Panc1 (cell line): ENCODE results near the gene ATM. TPM values are rescaled to one million over a fixed set of nuclear protein-coding genes. Genes with fewer than 3 reads are reported as not detected.

Experiments
- ATAC-seq: fragments of 200-7000 bp; cut with Tn5 transposase; 2 replicates; pipeline ENCODE4 v1.9.1; 2020; ENCODE audit warnings: mild to moderate bottlenecking, moderate library complexity
- BruUV-seq: library from RNA; stranded (reverse); fragments of 400-500 nt; replicated peaks from 2 replicates; lab custom pipeline; 2021; lab: Mats Ljungman, UMichigan
- CTCF ChIA-PET: fragments of 300-600 bp; sonication (Branson Sonifier 250); formaldehyde crosslinking; loops from one replicate; lab custom pipeline; 2022; ENCODE audit warnings: antibody characterized with exemption; lab: Charles Lee
- POLR2A ChIA-PET: fragments of 300-600 bp; sonication (Branson Sonifier 250); formaldehyde crosslinking; loops from one replicate; lab custom pipeline; 2022; ENCODE audit warnings: antibody characterized with exemption; lab: Charles Lee
- DNase-seq: peaks from one replicate; pipeline ENCODE4 v3.0.0-alpha.2; 2010; ENCODE audit warnings: low read depth, low spot score
- H3K27ac ChIP-seq: 2 replicates; pipeline ENCODE4 v1.5.1; 2011; ENCODE audit warnings: mild to moderate bottlenecking, low read length, inconsistent platforms
- H3K27me3 ChIP-seq: fragments of 200-500 bp; sonication (Bioruptor generic); 2 replicates; pipeline ENCODE4 v1.6.0; 2014; ENCODE audit warnings: low read length, inconsistent platforms; ENCODE audit not compliant: control insufficient read depth, insufficient read depth
- H3K36me3 ChIP-seq: fragments of 200-500 bp; sonication (Bioruptor generic); 2 replicates; pipeline ENCODE4 v1.5.1; 2014; ENCODE audit warnings: inconsistent platforms, mild to moderate bottlenecking, low read length, moderate library complexity; ENCODE audit not compliant: control insufficient read depth, insufficient read depth
- H3K4me1 ChIP-seq: 2 replicates; pipeline ENCODE4 v1.5.1; 2011; ENCODE audit warnings: inconsistent platforms, mild to moderate bottlenecking, low read length, moderate library complexity; ENCODE audit not compliant: control insufficient read depth, insufficient read depth
- H3K4me3 ChIP-seq, 2 experiments: 2 replicates each; pipeline ENCODE4 v1.5.1; 2011 to 2012; ENCODE audit warnings: low read depth in 2 of 2, low read length in 2 of 2, mild to moderate bottlenecking in 2 of 2, inconsistent platforms in 1 of 2, moderate library complexity in 1 of 2
- H3K9me3 ChIP-seq: fragments of 200-500 bp; sonication (Bioruptor generic); 2 replicates; pipeline ENCODE4 v1.5.1; 2014; ENCODE audit warnings: low read depth, mild to moderate bottlenecking, inconsistent platforms, low read length, moderate library complexity; ENCODE audit not compliant: control insufficient read depth, insufficient read depth
- POLR2AphosphoS5 ChIP-seq: IDR thresholded peaks from 2 replicates; pipeline ENCODE4 v1.6.1; 2012; ENCODE audit warnings: mild to moderate bottlenecking, low read depth, low read length, moderate library complexity
- SIN3A ChIP-seq: IDR thresholded peaks from 2 replicates; pipeline ENCODE4 v1.6.1; 2012; ENCODE audit warnings: low read depth, mild to moderate bottlenecking, low read length, moderate library complexity, borderline replicate concordance; ENCODE audit not compliant: insufficient read depth
- TCF7L2 ChIP-seq: IDR thresholded peaks from 2 replicates; pipeline ENCODE4 v1.6.1; 2011; ENCODE audit warnings: mild to moderate bottlenecking, low read depth, low read length, inconsistent platforms
- in situ Hi-C: cut with HindIII; loops from 2 replicates; pipeline ENCODE4 v1.10.0; 2016; ENCODE audit warnings: low sequenced_read_pairs, low pct_unique_long_range_greater_than_20kb
- intact Hi-C: fragments of 100-400 bp; cut with micrococcal nuclease; formaldehyde crosslinking; loops from one replicate; pipeline ENCODE4 v1.10.0; 2022; ENCODE audit not compliant: unreplicated experiment
- total RNA-seq: library from RNA; stranded (reverse); gene quantifications from one replicate; pipeline ENCODE4 v1.2.1, GENCODE V29; 2021; ENCODE audit not compliant: unreplicated experiment
- TF ChIP-seq, protein P1 (sequence below): fragments of 450-650 bp; IDR thresholded peaks from 2 replicates; pipeline ENCODE4 v1.5.1; 2017; ENCODE audit warnings: mild to moderate bottlenecking
- TF ChIP-seq, protein P2 (sequence below), 2 experiments: IDR thresholded peaks; 2 replicates each; pipeline ENCODE4 v1.6.1; 2011 to 2012; ENCODE audit warnings: low read depth in 2 of 2, control low read depth in 1 of 2, low read length in 1 of 2, mild to moderate bottlenecking in 1 of 2, moderate library complexity in 1 of 2; ENCODE audit not compliant: insufficient read depth in 1 of 2

ATM gene
- total RNA-seq, 1 experiment from 2014 or later: 95.6 TPM

DNA sequence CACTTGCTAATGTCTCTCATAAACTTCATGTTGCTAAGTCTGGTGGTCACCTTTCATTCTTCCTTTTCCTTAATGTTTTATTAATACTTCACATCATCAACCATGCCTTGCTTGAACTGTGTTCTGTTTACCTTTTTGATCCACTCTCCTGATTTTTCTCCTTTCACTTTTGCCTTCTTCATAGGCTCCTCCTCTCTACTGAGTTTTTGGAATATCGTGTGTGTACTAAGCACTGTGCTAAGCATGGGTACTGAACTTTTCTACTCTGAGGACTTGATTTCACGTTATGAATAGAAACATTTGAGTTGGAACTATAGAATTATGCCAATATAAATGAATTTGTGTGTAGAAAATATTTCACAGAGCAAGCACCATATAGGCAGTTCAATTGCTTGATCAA lies 90.6 kb downstream of the ATM start:
- H3K36me3 ChIP-seq: peaks cover 42% of the 10 kb centered on the region; the same call in 1 of the 2 replicates
- H3K9me3 ChIP-seq: no peaks in the 10 kb centered on the region
- POLR2A ChIA-PET: no interaction called here
- CTCF ChIA-PET: no interaction called here
- TF ChIP-seq SIN3A (no peak), POLR2AphosphoS5 (no peak), TCF7L2 (no peak)
- TF ChIP-seq, protein P1, sequence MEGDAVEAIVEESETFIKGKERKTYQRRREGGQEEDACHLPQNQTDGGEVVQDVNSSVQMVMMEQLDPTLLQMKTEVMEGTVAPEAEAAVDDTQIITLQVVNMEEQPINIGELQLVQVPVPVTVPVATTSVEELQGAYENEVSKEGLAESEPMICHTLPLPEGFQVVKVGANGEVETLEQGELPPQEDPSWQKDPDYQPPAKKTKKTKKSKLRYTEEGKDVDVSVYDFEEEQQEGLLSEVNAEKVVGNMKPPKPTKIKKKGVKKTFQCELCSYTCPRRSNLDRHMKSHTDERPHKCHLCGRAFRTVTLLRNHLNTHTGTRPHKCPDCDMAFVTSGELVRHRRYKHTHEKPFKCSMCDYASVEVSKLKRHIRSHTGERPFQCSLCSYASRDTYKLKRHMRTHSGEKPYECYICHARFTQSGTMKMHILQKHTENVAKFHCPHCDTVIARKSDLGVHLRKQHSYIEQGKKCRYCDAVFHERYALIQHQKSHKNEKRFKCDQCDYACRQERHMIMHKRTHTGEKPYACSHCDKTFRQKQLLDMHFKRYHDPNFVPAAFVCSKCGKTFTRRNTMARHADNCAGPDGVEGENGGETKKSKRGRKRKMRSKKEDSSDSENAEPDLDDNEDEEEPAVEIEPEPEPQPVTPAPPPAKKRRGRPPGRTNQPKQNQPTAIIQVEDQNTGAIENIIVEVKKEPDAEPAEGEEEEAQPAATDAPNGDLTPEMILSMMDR: no peak
- TF ChIP-seq, protein P2, sequence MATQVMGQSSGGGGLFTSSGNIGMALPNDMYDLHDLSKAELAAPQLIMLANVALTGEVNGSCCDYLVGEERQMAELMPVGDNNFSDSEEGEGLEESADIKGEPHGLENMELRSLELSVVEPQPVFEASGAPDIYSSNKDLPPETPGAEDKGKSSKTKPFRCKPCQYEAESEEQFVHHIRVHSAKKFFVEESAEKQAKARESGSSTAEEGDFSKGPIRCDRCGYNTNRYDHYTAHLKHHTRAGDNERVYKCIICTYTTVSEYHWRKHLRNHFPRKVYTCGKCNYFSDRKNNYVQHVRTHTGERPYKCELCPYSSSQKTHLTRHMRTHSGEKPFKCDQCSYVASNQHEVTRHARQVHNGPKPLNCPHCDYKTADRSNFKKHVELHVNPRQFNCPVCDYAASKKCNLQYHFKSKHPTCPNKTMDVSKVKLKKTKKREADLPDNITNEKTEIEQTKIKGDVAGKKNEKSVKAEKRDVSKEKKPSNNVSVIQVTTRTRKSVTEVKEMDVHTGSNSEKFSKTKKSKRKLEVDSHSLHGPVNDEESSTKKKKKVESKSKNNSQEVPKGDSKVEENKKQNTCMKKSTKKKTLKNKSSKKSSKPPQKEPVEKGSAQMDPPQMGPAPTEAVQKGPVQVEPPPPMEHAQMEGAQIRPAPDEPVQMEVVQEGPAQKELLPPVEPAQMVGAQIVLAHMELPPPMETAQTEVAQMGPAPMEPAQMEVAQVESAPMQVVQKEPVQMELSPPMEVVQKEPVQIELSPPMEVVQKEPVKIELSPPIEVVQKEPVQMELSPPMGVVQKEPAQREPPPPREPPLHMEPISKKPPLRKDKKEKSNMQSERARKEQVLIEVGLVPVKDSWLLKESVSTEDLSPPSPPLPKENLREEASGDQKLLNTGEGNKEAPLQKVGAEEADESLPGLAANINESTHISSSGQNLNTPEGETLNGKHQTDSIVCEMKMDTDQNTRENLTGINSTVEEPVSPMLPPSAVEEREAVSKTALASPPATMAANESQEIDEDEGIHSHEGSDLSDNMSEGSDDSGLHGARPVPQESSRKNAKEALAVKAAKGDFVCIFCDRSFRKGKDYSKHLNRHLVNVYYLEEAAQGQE (IDR thresholded peaks at IDR 0.05; ENCODE audit: insufficient read depth in 1 of 2, low read depth in 2 of 2, low read length in 1 of 2): no peak
- H3K27ac ChIP-seq: no peak overlapping the region
- in situ Hi-C loops: no loop called here
- no peak overlapping the region for H3K4me3 ChIP-seq
- intact Hi-C loops: loop anchor here (10.0 kb wide), 1 partner anchor 341 kb away; no protein-coding TSS in a partner anchor
- no peaks in the 10 kb centered on the region for H3K27me3 ChIP-seq
- DNase-seq (no peak), ATAC-seq (no peak)
- no TSS peak for BruUV-seq
- H3K4me1 ChIP-seq: no peaks in the 10 kb centered on the region

DNA sequence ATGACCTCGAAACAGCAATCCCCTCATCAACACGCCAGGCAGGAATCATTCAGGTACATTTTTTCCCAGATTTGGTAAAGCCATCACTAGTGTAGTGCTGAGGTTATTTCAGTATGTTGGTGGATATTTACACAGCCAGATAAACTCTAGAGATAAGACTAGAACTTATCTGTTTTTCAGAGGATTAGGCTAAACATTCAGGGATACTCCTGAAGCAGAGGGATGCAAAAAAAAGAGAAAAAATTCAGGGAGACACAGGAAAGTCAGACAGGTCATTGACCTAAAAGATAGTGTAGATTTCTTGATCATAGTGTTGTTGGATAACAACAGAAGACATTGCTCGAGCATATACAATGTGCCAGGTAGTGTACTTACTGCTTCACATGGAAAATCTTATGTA lies 93.2 kb downstream of the ATM start:
- TF ChIP-seq TCF7L2: no peak
- TF ChIP-seq, protein P1: no peak
- no peak for TF ChIP-seq POLR2AphosphoS5

More for the DNA sequence above, 93.2 kb downstream of the ATM start:
- no TSS peak for BruUV-seq
- no peaks in the 10 kb centered on the region for H3K9me3 ChIP-seq
- no peak overlapping the region for H3K4me3 ChIP-seq
- peaks cover 42% of the 10 kb centered on the region for H3K36me3 ChIP-seq
- ATAC-seq (no peak), DNase-seq (no peak)
- no peak overlapping the region for H3K27ac ChIP-seq
- no peaks in the 10 kb centered on the region for H3K27me3 ChIP-seq
- H3K4me1 ChIP-seq: no peaks in the 10 kb centered on the region
- POLR2A ChIA-PET: interaction anchor here (0.7 kb wide), 1 partner anchor 227 kb away, joined by 7 read pairs; no protein-coding TSS in a partner anchor
- CTCF ChIA-PET: no interaction called here
- in situ Hi-C loops (no loop called here), intact Hi-C loops (loop anchor here (10.0 kb wide), 1 partner anchor 339 kb away; no protein-coding TSS in a partner anchor)
